Stimulated activated CD8-positive, alpha-beta memory T cell treated with anti-CD3 and anti-CD28 coated beads, Interleukin-7, amount 100 ng/mL, for 24 hours (primary cell): ENCODE measurements around the gene JAGN1.
"Not testable (repeated sequence)": the region's sequence is repeated elsewhere in the genome, so short reads cannot be mapped to it uniquely, and the experiment has no call there.

Experiments used
- DNase-seq: peaks from one replicate; pipeline ENCODE4 v3.0.0-alpha.2; 2020; ENCODE audit warnings: low read depth

The JAGN1 gene

GRCh38 chr3:9890249-9891071 is at the start of gene JAGN1:
Gene JAGN1, plus strand, starts transcription at chr3:9890610. Its CDS starts 113 bp downstream, at chr3:9890723.
- peak; percentile 83 for DNase-seq

- DNase-seq, result no peak
Observed at GRCh38 chr3:9841015-9841414, 49.4 kb upstream of the JAGN1 start.

GRCh38 chr3:9843715-9844438 is 46.5 kb upstream of the JAGN1 start, which contains the start of gene RPUSD3:
Gene RPUSD3, minus strand, starts transcription at chr3:9844008. Its CDS starts 18 bp downstream, at chr3:9843990.
- peak; percentile 94 for DNase-seq

DNA sequence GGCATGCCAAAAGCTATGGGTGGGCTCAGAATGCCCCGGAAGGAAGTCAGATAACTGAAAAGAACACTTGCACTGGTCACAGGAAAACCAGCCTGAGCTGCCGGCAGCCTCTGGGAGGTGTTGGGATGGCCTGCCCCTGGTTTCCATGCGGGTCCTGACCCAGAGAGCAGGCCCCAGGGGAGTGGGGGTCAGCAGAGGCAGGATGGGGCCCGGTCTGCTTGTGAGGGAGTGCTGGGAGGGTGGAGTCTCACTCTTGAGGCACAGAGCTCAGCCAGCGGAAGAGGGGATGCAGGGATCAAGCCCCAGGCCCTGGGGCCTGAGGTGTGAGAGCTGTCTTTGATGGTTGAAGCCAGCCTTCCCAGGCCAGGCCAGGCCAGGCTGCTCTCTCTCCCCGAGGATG is 44.2 kb upstream of the JAGN1 start:
- DNase-seq, result no peak

DNA sequence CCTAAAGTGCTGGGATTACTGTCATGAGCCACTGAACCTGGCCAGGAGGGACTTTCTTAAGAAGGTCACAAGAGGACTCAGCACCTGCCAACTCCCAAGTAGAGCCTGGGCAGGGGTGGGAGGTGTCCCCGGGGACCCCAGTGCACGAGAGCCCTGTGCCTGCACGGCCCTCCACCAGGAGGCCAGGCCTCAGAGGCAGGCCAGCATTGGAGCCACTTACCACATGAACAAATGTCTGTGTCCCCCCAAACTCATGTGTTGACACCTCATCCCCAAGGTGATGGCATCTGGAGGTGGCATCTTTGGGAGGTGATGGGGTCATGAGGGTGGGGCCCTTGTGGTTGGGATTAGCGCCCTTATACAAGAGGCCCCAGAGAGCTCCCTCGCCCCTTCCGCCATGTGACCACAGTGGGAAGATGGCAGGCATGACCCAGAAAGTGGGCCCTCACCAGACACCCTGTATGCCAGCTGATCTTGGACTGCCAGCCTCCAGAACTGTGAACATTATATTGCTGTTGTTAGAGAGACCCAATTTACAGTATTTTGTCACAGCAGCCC is 43.4 kb upstream of the JAGN1 start:
- DNase-seq, result no peak

- not testable (repeated sequence) for DNase-seq
Observed at GRCh38 chr3:9847870-9848269, 42.5 kb upstream of the JAGN1 start.

GRCh38 chr3:9848860-9849259 is 41.5 kb upstream of the JAGN1 start:
- DNase-seq, result not testable (repeated sequence)

- DNase-seq, result not testable (repeated sequence)
Observed at GRCh38 chr3:9851383-9851782, 39.0 kb upstream of the JAGN1 start.

- not testable (repeated sequence) for DNase-seq
Observed at GRCh38 chr3:9851926-9852325, 38.5 kb upstream of the JAGN1 start.

- DNase-seq, result no peak
Observed at GRCh38 chr3:9852528-9852927, 37.9 kb upstream of the JAGN1 start.

DNA sequence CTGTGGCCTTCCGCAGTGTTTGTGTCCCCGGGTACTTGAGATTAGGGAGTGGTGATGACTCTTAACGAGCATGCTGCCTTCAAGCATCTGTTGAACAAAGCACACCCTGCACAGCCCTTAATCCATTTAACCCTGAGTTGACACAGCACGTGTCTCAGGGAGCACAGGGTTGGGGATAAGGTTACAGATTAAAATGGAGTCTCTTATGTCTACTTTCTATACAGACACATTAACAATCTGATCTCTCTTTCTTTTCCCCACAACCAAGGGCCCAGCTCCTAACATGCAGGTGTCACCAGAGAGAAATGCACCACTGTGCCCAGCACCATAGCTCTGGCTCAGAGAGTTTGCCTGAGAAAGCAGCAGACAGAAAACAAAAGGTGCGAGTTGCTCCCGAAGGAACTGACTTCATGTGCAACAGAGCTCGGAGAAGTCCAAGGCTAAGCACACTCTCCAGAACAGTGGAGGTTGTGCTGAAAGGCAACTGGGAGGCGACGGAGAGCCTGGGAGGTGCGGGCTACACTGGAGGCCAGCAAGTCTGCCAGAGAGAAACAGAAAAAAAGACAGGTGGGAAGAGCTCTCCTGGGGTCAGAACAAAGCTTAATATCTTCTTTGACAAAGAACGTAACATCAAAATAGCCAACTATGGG is 36.0 kb upstream of the JAGN1 start:
- not testable (repeated sequence) for DNase-seq

- DNase-seq, result no peak
Observed at GRCh38 chr3:9855594-9855993, 34.8 kb upstream of the JAGN1 start.

GRCh38 chr3:9859530-9860025 is 30.8 kb upstream of the JAGN1 start:
- DNase-seq, result no peak

GRCh38 chr3:9861201-9861600 is 29.2 kb upstream of the JAGN1 start:
- DNase-seq, result no peak

DNA sequence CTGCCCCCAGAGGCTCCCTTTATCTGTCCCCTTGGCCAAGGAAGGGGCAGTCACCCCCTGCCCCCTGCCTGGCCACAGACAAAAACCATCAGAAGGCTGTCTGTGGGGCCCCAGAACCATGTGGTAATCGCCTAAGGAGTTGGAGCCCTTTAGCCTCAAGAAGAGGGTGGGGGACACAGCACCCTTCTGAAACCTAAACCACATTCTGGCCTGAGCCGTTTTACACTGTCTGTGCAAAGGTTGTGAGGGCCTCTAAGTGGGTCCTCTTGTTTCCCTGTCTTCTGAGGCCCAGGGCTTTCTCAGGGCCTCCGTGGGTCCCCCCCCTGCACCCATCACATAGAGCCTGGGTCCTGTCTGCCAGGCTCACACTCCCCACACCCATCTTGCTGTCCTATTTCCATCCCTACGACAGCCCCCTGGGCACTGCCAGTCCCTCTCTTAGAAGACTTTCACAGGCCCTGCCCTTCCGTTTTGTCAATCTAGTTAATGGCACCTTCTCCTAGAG is 28.7 kb upstream of the JAGN1 start:
- no peak for DNase-seq

DNA sequence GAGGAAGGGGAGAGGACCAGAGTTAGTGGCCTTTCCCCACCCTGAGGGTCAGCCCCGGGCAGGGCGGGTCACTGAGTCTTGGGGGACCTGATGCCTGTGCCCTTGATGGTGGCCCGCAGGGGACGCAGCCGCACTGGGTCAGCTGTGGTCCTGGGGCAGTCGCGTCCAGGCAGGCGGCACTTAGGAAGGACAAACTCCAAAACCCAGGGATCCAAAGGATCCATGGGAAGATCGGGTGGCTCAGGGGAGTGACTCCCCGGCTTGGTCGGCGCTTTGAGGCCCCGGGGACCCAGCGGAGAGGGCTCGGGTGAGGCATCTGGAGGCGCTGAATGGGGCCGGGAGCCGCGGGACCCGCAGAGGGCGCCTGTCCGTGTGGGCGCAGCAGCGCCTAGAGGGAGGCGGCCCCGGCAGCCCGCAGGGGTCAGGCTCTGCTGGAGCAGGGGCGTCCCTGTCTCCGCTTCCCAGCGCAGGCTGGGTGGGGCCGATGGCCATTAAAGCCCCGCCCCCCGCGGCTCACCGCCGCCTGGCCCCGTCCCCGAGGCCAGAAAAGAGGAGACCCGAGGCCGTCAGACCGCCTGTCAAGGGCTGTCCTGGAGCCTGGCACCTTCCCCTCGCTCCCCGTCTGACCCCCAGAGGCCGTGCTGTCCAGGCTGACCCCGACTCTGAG is 27.9 kb upstream of the JAGN1 start:
- DNase-seq, result no peak

DNA sequence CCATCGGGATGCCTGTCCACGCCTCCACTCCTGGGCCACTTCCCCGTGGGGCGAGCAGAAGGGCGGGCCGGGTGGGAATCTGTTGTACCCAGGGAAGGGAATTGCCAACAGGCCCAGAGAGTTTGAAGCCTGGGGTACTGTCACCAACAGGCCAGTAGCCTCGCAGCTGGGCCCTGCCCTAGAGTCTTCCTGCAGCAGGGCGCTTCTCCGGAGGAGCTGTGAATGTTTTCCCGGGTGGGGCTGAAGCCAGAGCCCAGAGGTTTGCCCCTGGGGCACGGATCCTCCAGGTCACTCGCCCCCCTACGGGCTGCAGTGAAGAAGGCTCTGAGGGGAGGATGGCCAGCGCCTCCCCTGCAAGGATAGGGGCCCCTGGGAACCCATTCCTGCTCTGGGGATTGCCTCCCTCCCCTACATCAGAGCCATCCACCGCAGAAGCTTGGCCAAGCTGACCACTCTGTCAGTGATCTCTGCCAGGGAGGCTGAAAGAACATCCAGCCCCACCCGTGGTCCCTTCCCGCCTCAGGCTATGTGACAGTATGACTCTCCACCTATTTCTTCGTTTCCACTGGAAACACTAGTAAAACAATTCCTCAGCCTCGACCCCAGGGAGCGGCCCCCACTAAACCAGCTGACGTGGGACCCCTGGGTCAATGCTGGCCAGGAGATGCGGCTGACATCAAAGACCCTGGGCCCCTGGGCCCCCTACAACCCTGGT is 27.2 kb upstream of the JAGN1 start:
- no peak for DNase-seq

DNA sequence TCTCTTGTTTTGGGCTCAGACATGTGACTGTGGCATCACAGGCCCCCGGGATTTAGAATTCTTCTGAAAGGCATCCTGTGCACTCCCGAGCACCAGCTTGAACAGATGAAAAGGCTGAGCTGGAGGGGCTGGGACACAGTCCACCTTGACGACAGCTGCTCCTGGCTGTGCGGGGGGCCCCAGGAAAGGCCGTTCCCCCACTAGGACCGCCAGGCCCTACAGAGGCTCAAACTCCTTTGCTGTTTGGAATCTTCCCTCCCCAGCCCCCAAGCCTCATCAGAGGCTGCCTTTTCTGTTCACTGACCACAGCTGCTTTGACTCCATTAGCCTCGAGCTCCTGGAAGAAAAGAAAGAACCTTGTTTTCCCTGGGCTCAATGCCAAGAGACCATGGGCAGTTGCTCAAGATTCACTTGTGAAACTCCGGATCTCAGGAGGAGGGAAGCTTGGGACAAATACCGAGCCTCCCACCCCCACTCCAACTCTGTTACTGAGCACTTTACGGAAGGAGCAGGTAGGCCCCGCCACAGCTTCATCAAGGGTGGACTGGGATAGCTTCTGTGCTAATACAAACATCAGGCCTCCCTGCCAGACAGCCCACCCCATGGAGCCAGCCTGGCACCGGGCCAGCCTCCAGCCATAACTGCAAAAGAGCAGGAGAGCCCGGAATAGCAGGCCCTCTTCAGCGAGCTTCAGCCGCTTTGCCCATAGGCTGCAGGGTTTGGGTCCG is 26.0 kb upstream of the JAGN1 start:
- DNase-seq, result no peak

GRCh38 chr3:9865125-9865637 is 25.2 kb upstream of the JAGN1 start:
- not testable (repeated sequence) for DNase-seq

- no peak for DNase-seq
Observed at GRCh38 chr3:9866639-9867038, 23.8 kb upstream of the JAGN1 start.
